Measurements from ENCODE around the gene ZFR2.

The ZFR2 gene

DNA sequence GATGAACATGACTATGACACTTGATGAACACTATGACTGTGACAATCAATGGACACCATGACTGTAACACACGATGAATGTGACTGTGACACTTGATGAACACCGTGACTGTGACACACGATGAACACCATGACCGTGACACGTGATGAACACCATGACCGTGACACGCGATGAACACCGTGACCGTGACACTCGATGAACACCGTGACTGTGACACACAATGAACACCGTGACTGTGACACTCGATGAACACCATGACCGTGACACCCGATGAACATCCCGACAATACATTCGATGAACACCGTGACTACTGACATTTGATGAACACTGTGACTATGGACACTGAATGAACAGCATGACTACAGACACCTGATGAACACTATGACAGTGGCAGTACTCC, 30.9 kb downstream of the ZFR2 start:
- no peak overlapping the region for H3K9ac ChIP-seq
- H4K20me1 ChIP-seq = no peaks in the 10 kb centered on the region
- TF ChIP-seq Cebpa-rat (IDR thresholded peaks at IDR 0.05) = no peak
- peaks cover 14% of the 10 kb centered on the region for H3K9me3 ChIP-seq
- no peak overlapping the region for H3K4me3 ChIP-seq
- no peak overlapping the region for H3K27ac ChIP-seq
- no peak overlapping the region for H3K4me2 ChIP-seq
- no peaks in the 10 kb centered on the region for H3K27me3 ChIP-seq
- no peaks in the 10 kb centered on the region for H3K36me3 ChIP-seq
- H3K4me1 ChIP-seq = 0 out of 2 replicates have a peak, but pooled peaks cover 6% of the 10 kb centered on the region

DNA sequence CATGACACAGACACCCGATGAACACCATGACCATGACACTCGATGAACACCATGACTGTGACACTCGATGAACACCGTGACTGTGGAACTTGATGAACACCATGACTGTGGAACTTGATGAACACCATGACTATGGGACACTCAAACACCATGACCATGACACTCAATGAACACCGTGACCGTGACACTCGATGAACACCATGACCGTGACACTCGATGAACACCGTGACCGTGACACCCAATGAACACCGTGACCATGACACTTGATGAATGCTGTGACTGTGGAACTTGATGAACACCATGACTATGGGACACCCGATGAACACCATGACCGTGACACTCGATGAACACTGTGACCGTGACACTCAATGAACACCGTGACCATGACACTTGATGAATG, 31.5 kb downstream of the ZFR2 start:
- Histone ChIP-seq H3K36me3 (no peaks in the 10 kb centered on the region), H3K9me3 (peaks cover 14% of the 10 kb centered on the region), H3K27ac (no peak overlapping the region), H3K27me3 (no peaks in the 10 kb centered on the region), H3K4me2 (no peak overlapping the region), H3K9ac (no peak overlapping the region), H3K4me3 (no peak overlapping the region), H4K20me1 (no peaks in the 10 kb centered on the region), H3K4me1 (0 out of 2 replicates have a peak, but pooled peaks cover 6% of the 10 kb centered on the region)
- TF ChIP-seq Cebpa-rat (IDR thresholded peaks at IDR 0.05) = no peak

DNA sequence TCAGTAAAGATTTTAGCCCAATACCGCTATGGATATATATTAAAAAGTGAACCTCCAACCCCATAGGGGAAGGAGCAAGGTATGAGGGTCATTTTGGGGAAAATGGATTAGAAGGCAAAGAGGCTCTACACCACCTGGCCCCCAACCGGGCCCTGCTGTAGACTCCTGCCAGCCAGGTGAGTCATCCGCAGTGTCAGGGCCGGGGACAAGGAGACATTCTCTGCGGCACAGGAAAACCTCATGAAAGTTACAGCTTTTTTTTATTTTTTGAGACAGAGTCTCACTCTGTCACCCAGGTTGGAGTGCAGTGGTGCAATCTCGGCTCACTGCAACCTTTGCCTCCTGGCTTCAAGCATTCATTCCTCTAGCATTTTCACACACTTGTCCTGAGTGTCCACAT, 32.0 kb downstream of the ZFR2 start:
- H3K9me3 ChIP-seq = peaks cover 14% of the 10 kb centered on the region
- H3K36me3 ChIP-seq = no peaks in the 10 kb centered on the region
- H3K4me1 ChIP-seq = peaks cover 7% of the 10 kb centered on the region
- no peaks in the 10 kb centered on the region for H3K27me3 ChIP-seq
- no peak overlapping the region for H3K4me3 ChIP-seq
- no peak for TF ChIP-seq Cebpa-rat (IDR thresholded peaks at IDR 0.05)
- H3K4me2 ChIP-seq = no peak overlapping the region
- H3K27ac ChIP-seq = no peak overlapping the region
- H3K9ac ChIP-seq = no peak overlapping the region
- no peaks in the 10 kb centered on the region for H4K20me1 ChIP-seq

DNA sequence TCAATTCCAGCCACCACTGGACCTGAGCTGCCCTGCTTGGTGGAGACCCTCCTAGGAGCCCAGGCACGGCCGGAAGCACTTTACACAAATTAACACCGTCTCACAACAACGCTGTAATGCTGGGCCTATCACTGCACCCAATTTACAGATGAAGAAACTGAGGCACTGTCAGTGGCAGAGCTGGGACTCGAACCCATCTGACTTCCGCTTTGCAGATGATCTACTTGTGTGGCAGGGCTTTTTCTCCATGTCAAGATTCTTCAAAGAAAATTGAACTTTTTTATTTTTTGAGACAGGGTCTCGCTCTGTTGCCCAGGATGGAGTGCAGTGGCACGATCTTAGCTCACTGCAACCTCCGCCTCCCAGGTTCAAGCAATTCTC, 33.8 kb downstream of the ZFR2 start:
- Histone ChIP-seq H3K9ac (no peak overlapping the region), H3K27ac (no peak overlapping the region), H3K36me3 (no peaks in the 10 kb centered on the region), H3K27me3 (no peaks in the 10 kb centered on the region), H3K4me3 (no peak overlapping the region), H3K4me1 (peaks cover 25% of the 10 kb centered on the region), H3K4me2 (no peak overlapping the region), H3K9me3 (peaks cover 14% of the 10 kb centered on the region), H4K20me1 (no peaks in the 10 kb centered on the region)
- no peak for TF ChIP-seq Cebpa-rat (IDR thresholded peaks at IDR 0.05)

DNA sequence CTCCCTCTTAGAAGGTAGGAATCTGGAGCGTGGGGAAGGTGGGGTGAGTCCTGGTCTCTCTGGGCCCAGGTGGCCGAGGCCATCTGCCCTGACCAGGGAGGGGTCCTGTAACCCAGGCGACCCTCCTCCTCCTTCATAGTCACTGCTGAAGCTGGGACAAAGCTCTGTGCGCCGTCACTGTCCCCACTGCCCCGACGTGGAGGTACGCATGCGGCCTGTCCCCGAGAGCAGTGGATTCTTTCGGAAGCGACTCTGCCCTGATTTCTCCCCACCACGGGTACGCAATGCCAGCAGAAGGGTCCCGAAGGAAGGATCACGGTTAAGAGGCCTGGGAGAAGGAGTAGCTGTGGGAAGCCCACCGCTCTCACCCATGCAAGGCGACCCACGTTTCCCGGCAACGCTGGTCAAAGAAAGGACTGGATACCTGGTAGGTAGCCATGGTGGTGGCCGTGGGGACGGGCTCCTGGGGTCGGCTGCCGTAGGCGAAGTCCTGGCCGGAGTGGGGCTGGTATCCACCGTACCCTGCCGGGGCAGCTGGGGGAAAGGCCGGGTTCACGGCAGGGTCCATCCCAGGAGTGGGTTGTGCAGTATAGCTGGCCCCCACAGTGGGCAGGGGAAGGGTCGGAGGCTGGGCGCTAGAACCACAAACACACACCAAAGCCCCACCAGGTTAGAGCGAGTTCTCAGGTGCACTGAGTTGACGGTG, 34.3 kb downstream of the ZFR2 start:
- peaks cover 20% of the 10 kb centered on the region for H3K4me1 ChIP-seq
- no peaks in the 10 kb centered on the region for H3K27me3 ChIP-seq
- H4K20me1 ChIP-seq = no peaks in the 10 kb centered on the region
- H3K27ac ChIP-seq = no peak overlapping the region
- H3K4me2 ChIP-seq = no peak overlapping the region
- peaks cover 14% of the 10 kb centered on the region for H3K9me3 ChIP-seq
- no peak overlapping the region for H3K4me3 ChIP-seq
- H3K9ac ChIP-seq = no peak overlapping the region
- TF ChIP-seq Cebpa-rat (IDR thresholded peaks at IDR 0.05) = no peak
- no peaks in the 10 kb centered on the region for H3K36me3 ChIP-seq

DNA sequence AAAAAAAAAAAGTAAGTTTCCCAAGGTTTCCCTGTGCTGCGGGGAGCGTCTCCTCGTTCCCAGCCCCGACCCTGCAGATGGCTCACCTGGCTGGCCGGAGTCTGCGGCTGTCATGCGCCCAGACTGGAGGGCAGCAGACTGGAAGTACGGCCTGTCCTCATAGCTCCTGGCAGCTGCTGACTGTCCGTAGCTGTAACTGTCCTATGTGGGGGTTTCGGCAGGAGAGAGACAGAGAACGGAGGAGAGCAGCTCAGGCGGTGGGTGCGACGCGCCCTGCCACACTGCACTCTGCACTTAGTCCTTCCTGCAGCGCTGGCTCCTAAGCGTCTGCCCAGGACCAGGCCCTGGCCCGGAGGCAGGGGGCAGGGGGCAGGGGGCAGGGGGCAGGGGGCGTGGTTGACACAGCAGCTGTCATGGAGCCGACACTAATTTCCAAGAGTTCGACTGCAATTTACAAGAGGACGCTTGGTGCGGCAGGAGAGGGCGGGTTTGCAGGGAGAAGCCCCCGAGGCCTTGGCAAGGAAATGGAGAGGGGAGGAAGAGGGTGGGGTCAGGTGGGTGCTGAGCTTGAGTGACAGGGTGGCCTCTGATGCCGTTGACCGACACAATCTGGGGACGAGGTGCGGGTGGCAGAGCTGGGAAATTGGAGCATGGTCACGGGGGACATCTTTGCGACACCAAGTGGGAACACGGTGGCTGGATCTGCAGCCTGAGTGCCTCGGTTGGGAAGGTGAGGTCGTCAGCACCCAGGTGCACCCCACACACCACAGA, 35.1 kb downstream of the ZFR2 start:
- H3K9ac ChIP-seq = no peak overlapping the region
- no peak overlapping the region for H3K27ac ChIP-seq
- no peaks in the 10 kb centered on the region for H3K27me3 ChIP-seq
- no peak overlapping the region for H3K4me3 ChIP-seq
- H4K20me1 ChIP-seq = no peaks in the 10 kb centered on the region
- no peak for TF ChIP-seq Cebpa-rat (IDR thresholded peaks at IDR 0.05)
- no peak overlapping the region for H3K4me2 ChIP-seq
- H3K9me3 ChIP-seq = peaks cover 14% of the 10 kb centered on the region
- H3K36me3 ChIP-seq = no peaks in the 10 kb centered on the region
- H3K4me1 ChIP-seq = peaks cover 20% of the 10 kb centered on the region

DNA sequence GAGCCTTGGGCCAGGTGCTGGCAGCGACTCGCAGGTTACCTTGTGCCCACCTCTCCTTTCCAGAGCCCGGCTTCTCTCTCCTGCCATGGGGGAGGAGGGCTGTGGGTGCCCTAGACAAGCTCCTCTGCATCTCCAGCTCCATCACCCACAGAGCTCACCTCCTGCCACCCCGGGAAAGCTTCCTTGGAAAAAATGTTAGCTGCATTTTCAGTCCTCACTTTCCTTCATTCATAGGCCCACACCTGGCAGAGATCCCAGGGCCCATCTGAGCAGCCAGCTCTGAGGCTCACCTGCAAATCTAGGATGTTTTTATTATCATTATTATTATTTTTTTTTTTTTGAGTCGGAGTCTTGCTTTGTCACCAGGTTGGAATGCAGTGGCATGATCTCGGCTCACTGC, 36.8 kb downstream of the ZFR2 start:
- H3K4me2 ChIP-seq = peak overlapping the region; percentile 80
- no peak overlapping the region for H3K4me3 ChIP-seq
- H3K9ac ChIP-seq = no peak overlapping the region
- no peaks in the 10 kb centered on the region for H3K27me3 ChIP-seq
- peaks cover 4% of the 10 kb centered on the region for H3K9me3 ChIP-seq
- H4K20me1 ChIP-seq = no peaks in the 10 kb centered on the region
- H3K4me1 ChIP-seq = peaks cover 20% of the 10 kb centered on the region
- no peaks in the 10 kb centered on the region for H3K36me3 ChIP-seq
- no peak for TF ChIP-seq Cebpa-rat (IDR thresholded peaks at IDR 0.05)
- H3K27ac ChIP-seq = no peak overlapping the region

DNA sequence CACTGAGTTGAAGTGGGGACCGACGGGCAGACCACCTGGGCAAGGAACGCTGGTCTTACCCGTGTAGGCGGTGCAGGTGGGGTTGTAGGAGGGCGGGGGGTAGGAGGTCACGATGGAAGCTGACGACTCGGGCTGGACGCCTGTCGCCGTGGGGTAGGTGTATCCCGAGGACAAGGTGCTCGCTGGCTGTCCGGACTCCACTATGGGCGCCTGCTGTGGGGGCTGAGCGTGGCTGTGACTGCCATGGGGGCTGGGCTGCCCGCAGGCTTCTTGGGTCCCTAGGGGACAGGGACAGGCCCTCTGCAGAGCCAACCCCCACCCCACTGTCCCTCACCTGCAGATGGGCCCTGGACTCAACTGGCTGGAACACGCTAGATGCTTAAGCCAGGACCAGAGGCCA, 37.2 kb downstream of the ZFR2 start:
- 0 out of 2 replicates have a peak, but pooled peaks cover under 1% of the 10 kb centered on the region for H3K9me3 ChIP-seq
- peak overlapping the region; percentile 80 for H3K4me2 ChIP-seq
- TF ChIP-seq Cebpa-rat (IDR thresholded peaks at IDR 0.05) = no peak
- no peaks in the 10 kb centered on the region for H4K20me1 ChIP-seq
- 0 out of 2 replicates have a peak overlapping the region, but pooled peaks have one; percentile 10 for H3K9ac ChIP-seq
- H3K4me3 ChIP-seq = no peak overlapping the region
- no peaks in the 10 kb centered on the region for H3K36me3 ChIP-seq
- peaks cover 20% of the 10 kb centered on the region for H3K4me1 ChIP-seq
- no peaks in the 10 kb centered on the region for H3K27me3 ChIP-seq
- no peak overlapping the region for H3K27ac ChIP-seq

DNA sequence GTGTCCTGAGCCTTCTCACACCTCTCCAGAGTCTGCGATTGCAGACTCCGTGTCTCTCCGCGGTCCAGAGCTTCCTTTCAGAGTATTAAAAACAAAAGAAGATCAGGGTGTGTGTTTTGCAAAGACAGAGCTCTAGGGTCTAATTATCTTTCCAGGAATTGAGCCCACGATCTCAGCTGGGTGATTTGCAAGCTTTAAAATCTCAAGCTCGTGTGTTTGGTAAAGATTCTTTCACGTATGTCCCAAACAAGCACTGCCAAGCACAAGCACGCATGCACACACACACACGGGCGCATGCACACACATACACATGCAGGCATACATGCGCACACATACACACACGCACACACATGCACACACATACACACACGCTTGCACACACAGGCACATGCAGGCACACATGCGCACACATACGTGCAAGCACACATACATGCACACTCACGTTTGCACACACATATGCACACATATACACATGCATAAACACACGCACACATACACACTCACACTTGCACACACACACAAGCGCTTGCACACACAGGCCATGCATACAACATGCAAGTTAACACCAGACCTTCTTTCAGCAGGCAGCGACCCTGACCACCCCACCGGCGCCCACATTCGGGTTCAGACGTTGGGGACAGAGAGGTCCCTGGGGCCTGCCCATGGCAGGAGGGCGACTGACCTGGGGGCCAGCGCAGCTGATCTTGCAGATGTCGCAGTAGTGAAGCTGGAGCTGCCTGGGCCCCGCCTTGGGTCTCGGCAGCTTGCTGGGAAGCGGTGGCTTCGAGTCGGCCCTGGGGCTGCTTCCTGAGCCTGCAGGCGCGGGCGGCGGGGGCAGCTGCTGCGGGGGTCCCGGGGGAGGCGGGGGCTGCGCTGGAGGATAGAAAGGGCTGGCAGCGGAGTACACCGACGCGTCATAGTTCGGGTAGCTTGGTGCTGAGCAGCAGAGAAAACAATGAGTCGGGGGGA, 37.9 kb downstream of the ZFR2 start:
- H3K4me1 ChIP-seq = peaks cover 20% of the 10 kb centered on the region
- H3K27me3 ChIP-seq = no peaks in the 10 kb centered on the region
- H3K9ac ChIP-seq = 0 out of 2 replicates have a peak overlapping the region, but pooled peaks have one; percentile 10
- H3K4me3 ChIP-seq = no peak overlapping the region
- no peaks in the 10 kb centered on the region for H4K20me1 ChIP-seq
- H3K4me2 ChIP-seq = peak overlapping the region; percentile 80
- H3K9me3 ChIP-seq = no peaks in the 10 kb centered on the region
- H3K27ac ChIP-seq = no peak overlapping the region
- no peak for TF ChIP-seq Cebpa-rat (IDR thresholded peaks at IDR 0.05)
- no peaks in the 10 kb centered on the region for H3K36me3 ChIP-seq

Data from BLaER1 (cell line).